KMS-11 (cell line): Measurements from ENCODE around the gene FAM43B.
A peak's percentile ranks its signal among the peaks of the same experiment; 100 is the strongest.

Source experiments
- H2AFZ ChIP-seq: fragments of 200-600 bp; sonication (generic); 2 replicates; pipeline ENCODE4 v1.6.1; 2016; ENCODE audit warnings: antibody characterized with exemption, mixed run types, low read depth
- H3K27ac ChIP-seq: fragments of 200-600 bp; sonication (generic); 2 replicates; pipeline ENCODE4 v1.6.1; 2016; ENCODE audit warnings: mild to moderate bottlenecking, mixed run types
- H3K27me3 ChIP-seq: fragments of 200-600 bp; sonication (generic); 2 replicates; pipeline ENCODE4 v1.6.1; 2017; ENCODE audit warnings: mild to moderate bottlenecking, low read depth, mixed run types, moderate library complexity; ENCODE audit not compliant: insufficient read depth
- H3K36me3 ChIP-seq: fragments of 200-600 bp; sonication (generic); 2 replicates; pipeline ENCODE4 v1.6.1; 2017; ENCODE audit warnings: mild to moderate bottlenecking, mixed run types; ENCODE audit not compliant: insufficient read depth
- H3K4me1 ChIP-seq: fragments of 200-600 bp; sonication (generic); 2 replicates; pipeline ENCODE4 v1.6.1; 2016; ENCODE audit warnings: mild to moderate bottlenecking, low read depth, mixed run types; ENCODE audit not compliant: poor library complexity, severe bottlenecking
- H3K4me2 ChIP-seq: fragments of 200-600 bp; sonication (generic); 2 replicates; pipeline ENCODE4 v1.7.0; 2016; ENCODE audit warnings: mild to moderate bottlenecking, mixed run types
- H3K4me3 ChIP-seq: fragments of 200-600 bp; sonication (generic); IDR thresholded peaks from 2 replicates; pipeline ENCODE4 v1.6.1; 2017; ENCODE audit warnings: low read depth, low read length, mixed read lengths; ENCODE audit not compliant: insufficient read depth
- H3K79me2 ChIP-seq: fragments of 200-600 bp; sonication (generic); 2 replicates; pipeline ENCODE4 v1.6.1; 2016; ENCODE audit warnings: low read depth, mixed run types; ENCODE audit not compliant: insufficient read depth
- H3K9ac ChIP-seq: fragments of 200-600 bp; sonication (generic); 2 replicates; pipeline ENCODE4 v1.6.1; 2016; ENCODE audit warnings: mild to moderate bottlenecking, mixed run types
- H4K20me1 ChIP-seq: fragments of 200-600 bp; sonication (generic); 2 replicates; pipeline ENCODE4 v1.6.1; 2016; ENCODE audit warnings: mild to moderate bottlenecking, mixed run types; ENCODE audit not compliant: insufficient read depth
- TF ChIP-seq, protein P1 (sequence below): fragments of 200-600 bp; sonication (generic); conservative IDR thresholded peaks from 2 replicates; pipeline ENCODE4 v1.6.1; 2017; ENCODE audit warnings: low read depth, mild to moderate bottlenecking, antibody characterized with exemption, low read length, moderate library complexity, mixed read lengths

The FAM43B gene

GRCh38 chr1:20574686-20575540, 22.5 kb downstream of the FAM43B start:
- H4K20me1 ChIP-seq, result no peaks in the 10 kb centered on the region
- no peaks in the 10 kb centered on the region for H3K79me2 ChIP-seq
- no peak overlapping the region for H3K27ac ChIP-seq
- no peaks in the 10 kb centered on the region for H3K4me1 ChIP-seq
- H3K27me3 ChIP-seq, result peaks cover 49% of the 10 kb centered on the region
- TF ChIP-seq, protein P1, sequence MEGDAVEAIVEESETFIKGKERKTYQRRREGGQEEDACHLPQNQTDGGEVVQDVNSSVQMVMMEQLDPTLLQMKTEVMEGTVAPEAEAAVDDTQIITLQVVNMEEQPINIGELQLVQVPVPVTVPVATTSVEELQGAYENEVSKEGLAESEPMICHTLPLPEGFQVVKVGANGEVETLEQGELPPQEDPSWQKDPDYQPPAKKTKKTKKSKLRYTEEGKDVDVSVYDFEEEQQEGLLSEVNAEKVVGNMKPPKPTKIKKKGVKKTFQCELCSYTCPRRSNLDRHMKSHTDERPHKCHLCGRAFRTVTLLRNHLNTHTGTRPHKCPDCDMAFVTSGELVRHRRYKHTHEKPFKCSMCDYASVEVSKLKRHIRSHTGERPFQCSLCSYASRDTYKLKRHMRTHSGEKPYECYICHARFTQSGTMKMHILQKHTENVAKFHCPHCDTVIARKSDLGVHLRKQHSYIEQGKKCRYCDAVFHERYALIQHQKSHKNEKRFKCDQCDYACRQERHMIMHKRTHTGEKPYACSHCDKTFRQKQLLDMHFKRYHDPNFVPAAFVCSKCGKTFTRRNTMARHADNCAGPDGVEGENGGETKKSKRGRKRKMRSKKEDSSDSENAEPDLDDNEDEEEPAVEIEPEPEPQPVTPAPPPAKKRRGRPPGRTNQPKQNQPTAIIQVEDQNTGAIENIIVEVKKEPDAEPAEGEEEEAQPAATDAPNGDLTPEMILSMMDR, result peak; percentile 59
- no peak overlapping the region for H2AFZ ChIP-seq
- H3K4me3 ChIP-seq, result no peak overlapping the region
- H3K4me2 ChIP-seq, result no peak overlapping the region
- H3K36me3 ChIP-seq, result no peaks in the 10 kb centered on the region
- no peak overlapping the region for H3K9ac ChIP-seq

- Histone ChIP-seq H3K27ac (no peak overlapping the region), H3K4me2 (no peak overlapping the region), H3K36me3 (no peaks in the 10 kb centered on the region), H4K20me1 (no peaks in the 10 kb centered on the region), H3K4me1 (no peaks in the 10 kb centered on the region), H2AFZ (no peak overlapping the region), H3K9ac (no peak overlapping the region), H3K27me3 (peaks cover 47% of the 10 kb centered on the region), H3K79me2 (no peaks in the 10 kb centered on the region), H3K4me3 (no peak overlapping the region)
- TF ChIP-seq, protein P1, result peak; percentile 8; the same call in 1 of the 2 replicates
Observed at GRCh38 chr1:20575541-20576336, 23.4 kb downstream of the FAM43B start.

DNA sequence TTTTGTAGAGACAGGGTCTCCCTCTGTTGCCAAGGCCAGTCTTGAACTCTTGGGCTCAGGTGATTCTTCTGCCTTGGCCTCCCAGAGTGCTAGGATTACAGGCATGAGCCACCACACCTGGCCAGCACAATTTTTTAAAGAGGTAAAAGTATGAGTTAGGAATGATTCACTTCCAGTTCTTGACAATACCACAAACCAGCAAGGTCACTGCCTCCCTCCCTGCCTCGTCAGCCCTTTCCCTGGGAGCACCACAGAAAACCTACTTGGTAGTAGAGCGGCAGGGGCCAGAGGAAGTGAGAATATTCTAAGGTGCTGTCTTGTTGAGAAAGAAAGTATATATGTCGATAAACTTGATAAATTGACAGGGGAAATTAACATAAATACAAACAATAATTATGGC, 25.7 kb downstream of the FAM43B start:
- Histone ChIP-seq H3K79me2 (no peaks in the 10 kb centered on the region), H3K4me1 (no peaks in the 10 kb centered on the region), H3K4me3 (no peak overlapping the region), H3K9ac (no peak overlapping the region), H3K4me2 (no peak overlapping the region), H2AFZ (no peak overlapping the region), H3K36me3 (no peaks in the 10 kb centered on the region), H4K20me1 (no peaks in the 10 kb centered on the region), H3K27me3 (peaks cover 30% of the 10 kb centered on the region; the same call in 1 of the 2 replicates), H3K27ac (no peak overlapping the region)
- TF ChIP-seq, protein P1, result no peak

GRCh38 chr1:20578721-20579395, 26.5 kb downstream of the FAM43B start:
- Histone ChIP-seq H4K20me1 (no peaks in the 10 kb centered on the region), H3K4me2 (no peak overlapping the region), H3K9ac (no peak overlapping the region), H2AFZ (no peak overlapping the region), H3K27me3 (peaks cover 30% of the 10 kb centered on the region; the same call in 1 of the 2 replicates), H3K4me1 (no peaks in the 10 kb centered on the region), H3K4me3 (no peak overlapping the region), H3K79me2 (no peaks in the 10 kb centered on the region), H3K36me3 (no peaks in the 10 kb centered on the region), H3K27ac (no peak overlapping the region)
- TF ChIP-seq, protein P1, result no peak
